Stimulated activated naive CD8-positive, alpha-beta T cell treated with anti-CD3 and anti-CD28 coated beads, Interleukin-15, Interleukin-2, amounts not matched to agents 100 U/mL and 50 U/mL, for 24 hours (primary cell): ENCODE measurements around the gene DOCK6.

ENCODE experiments used
- ATAC-seq: fragments of 150-1000 bp; cut with Tn5 transposase; one replicate; pipeline ENCODE4 v1.10.0; 2021
- DNase-seq: peaks from one replicate; pipeline ENCODE4 v3.0.0; 2021

DOCK6 gene

GRCh38 chr19:11273989-11274388 lies 11.7 kb upstream of the DOCK6 start:
- DNase-seq: no peak
- no peak for ATAC-seq

GRCh38 chr19:11273296-11273695 lies 11.0 kb upstream of the DOCK6 start:
- ATAC-seq (no peak), DNase-seq (no peak)

- no peak for DNase-seq
- ATAC-seq: no peak
Observed at GRCh38 chr19:11269408-11269807, 7.1 kb upstream of the DOCK6 start.

GRCh38 chr19:11268783-11269267 lies 6.5 kb upstream of the DOCK6 start:
- DNase-seq (no peak), ATAC-seq (no peak)

- DNase-seq: no peak
- no peak for ATAC-seq
Observed at GRCh38 chr19:11267316-11268085, 5.2 kb upstream of the DOCK6 start.

GRCh38 chr19:11265785-11266236 lies 3.5 kb upstream of the DOCK6 start:
- no peak for DNase-seq
- no peak for ATAC-seq

- DNase-seq (no peak), ATAC-seq (no peak)
Observed at GRCh38 chr19:11265177-11265784, 3.0 kb upstream of the DOCK6 start.

- ATAC-seq: no peak
- no peak for DNase-seq
Observed at GRCh38 chr19:11264452-11265176, 2.3 kb upstream of the DOCK6 start.

GRCh38 chr19:11263726-11264125 lies 1.4 kb upstream of the DOCK6 start:
- DNase-seq: no peak
- ATAC-seq: no peak

GRCh38 chr19:11261431-11261970 lies 823 bp downstream of the DOCK6 start:
- DNase-seq: no peak
- ATAC-seq: no peak

GRCh38 chr19:11260996-11261395 lies 1.3 kb downstream of the DOCK6 start:
- DNase-seq: no peak
- ATAC-seq: no peak

GRCh38 chr19:11257846-11258380 lies 4.4 kb downstream of the DOCK6 start:
- DNase-seq (no peak), ATAC-seq (no peak)

- no peak for DNase-seq
- no peak for ATAC-seq
Observed at GRCh38 chr19:11256189-11256588, 6.1 kb downstream of the DOCK6 start.

- ATAC-seq (no peak), DNase-seq (no peak)
Observed at GRCh38 chr19:11254666-11255065, 7.7 kb downstream of the DOCK6 start.

GRCh38 chr19:11252665-11253355 lies 9.5 kb downstream of the DOCK6 start:
- DNase-seq (no peak), ATAC-seq (no peak)

- ATAC-seq (peak; percentile 22), DNase-seq (no peak)
Observed at GRCh38 chr19:11251650-11252314, 10.5 kb downstream of the DOCK6 start.

GRCh38 chr19:11251217-11251616 lies 11.1 kb downstream of the DOCK6 start:
- DNase-seq (no peak), ATAC-seq (no peak)

GRCh38 chr19:11248852-11249251 lies 13.5 kb downstream of the DOCK6 start:
- ATAC-seq (no peak), DNase-seq (no peak)

GRCh38 chr19:11247934-11248333 lies 14.4 kb downstream of the DOCK6 start:
- no peak for ATAC-seq

GRCh38 chr19:11247391-11247790 lies 14.9 kb downstream of the DOCK6 start:
- no peak for DNase-seq
- ATAC-seq: no peak

More at GRCh38 chr19:11247934-11248333, 14.4 kb downstream of the DOCK6 start:
- no peak for DNase-seq

- no peak for DNase-seq
- ATAC-seq: no peak
Observed at GRCh38 chr19:11246941-11247340, 15.4 kb downstream of the DOCK6 start.
